GM12891 (cell line): Measurements from ENCODE around the gene PPP1R1B.

Source experiments
- POLR2A ChIP-seq: IDR thresholded peaks from 2 replicates; pipeline ENCODE4 v1.6.1; 2011; ENCODE audit warnings: low read depth, low read length, control low read depth
- POLR2AphosphoS5 ChIP-seq: IDR thresholded peaks from 2 replicates; pipeline ENCODE4 v1.6.1; 2011; ENCODE audit warnings: low read depth, low read length, control low read depth
- POU2F2 ChIP-seq: IDR thresholded peaks from 2 replicates; pipeline ENCODE4 v1.6.1; 2011; ENCODE audit warnings: low read depth, mild to moderate bottlenecking, control low read depth, low read length, moderate library complexity
- TAF1 ChIP-seq: IDR thresholded peaks from 2 replicates; pipeline ENCODE4 v1.6.1; 2011; ENCODE audit warnings: low read depth, low read length, control low read depth

DNA sequence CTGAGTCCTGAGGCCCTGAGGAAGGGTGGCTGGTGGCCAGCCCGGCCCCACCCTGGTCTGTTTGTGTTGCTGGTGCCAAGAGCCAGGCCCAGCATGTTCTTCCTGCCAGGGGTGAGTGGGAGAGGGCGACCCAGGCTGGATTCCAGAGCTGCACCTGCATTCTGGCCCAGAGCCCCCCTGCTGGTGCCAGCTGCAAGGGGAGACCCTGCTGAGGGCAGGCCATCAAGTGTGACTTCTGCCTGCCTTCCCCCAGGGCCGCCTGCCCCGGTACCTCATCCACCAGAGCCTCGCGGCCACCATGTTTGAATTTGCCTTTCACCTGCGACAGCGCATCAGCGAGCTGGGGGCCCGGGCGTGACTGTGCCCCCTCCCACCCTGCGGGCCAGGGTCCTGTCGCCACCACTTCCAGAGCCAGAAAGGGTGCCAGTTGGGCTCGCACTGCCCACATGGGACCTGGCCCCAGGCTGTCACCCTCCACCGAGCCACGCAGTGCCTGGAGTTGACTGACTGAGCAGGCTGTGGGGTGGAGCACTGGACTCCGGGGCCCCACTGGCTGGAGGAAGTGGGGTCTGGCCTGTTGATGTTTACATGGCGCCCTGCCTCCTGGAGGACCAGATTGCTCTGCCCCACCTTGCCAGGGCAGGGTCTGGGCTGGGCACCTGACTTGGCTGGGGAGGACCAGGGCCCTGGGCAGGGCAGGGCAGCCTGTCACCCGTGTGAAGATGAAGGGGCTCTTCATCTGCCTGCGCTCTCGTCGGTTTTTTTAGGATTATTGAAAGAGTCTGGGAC lies 36.0 kb downstream of the PPP1R1B start:
- TF ChIP-seq POLR2A (no peak), POLR2AphosphoS5 (no peak), TAF1 (no peak), POU2F2 (no peak)
